Endothelial cell of umbilical vein (primary cell): Measurements from ENCODE around the gene ADRA2C. TPM values are rescaled to one million over a fixed set of nuclear protein-coding genes. Genes with fewer than 3 reads are reported as not detected.

Experiments
- BruUV-seq: library from RNA; stranded (reverse); fragments of 400-500 nt; replicated peaks from 2 replicates; lab custom pipeline; 2021; lab: Mats Ljungman, UMichigan
- CTCF ChIA-PET: fragments of 300-600, 350-600 bp; sonication (Branson Sonifier 250); formaldehyde crosslinking; loops from one replicate; lab custom pipeline; 2021; ENCODE audit warnings: antibody characterized with exemption, inconsistent platforms; lab: Charles Lee
- POLR2A ChIA-PET: fragments of 300-600, 350-600 bp; sonication (Branson Sonifier 250); formaldehyde crosslinking; loops from one replicate; lab custom pipeline; 2021; ENCODE audit warnings: antibody characterized with exemption, inconsistent platforms; lab: Charles Lee
- DNase-seq: peaks from one replicate; pipeline ENCODE4 v3.0.0-alpha.2; 2011; ENCODE audit warnings: low read depth, low spot score
- FAIRE-seq: peaks from 2 replicates; lab custom pipeline; 2011; peaks lifted over from hg19 to GRCh38; lab: Jason Lieb, UNC
- H2AFZ ChIP-seq: 2 replicates; pipeline ENCODE4 v1.6.0; 2012; ENCODE audit warnings: low read depth, low read length, control low read depth, inconsistent platforms
- H3K27ac ChIP-seq: 2 replicates; pipeline ENCODE4 v1.5.1; 2011; ENCODE audit warnings: low read depth, mild to moderate bottlenecking, control low read depth, low read length, moderate library complexity; ENCODE audit not compliant: insufficient read depth
- H3K27me3 ChIP-seq, 2 experiments: 2 replicates each; pipeline versions ENCODE4 v1.6.0 to v1.6.1; 2011; ENCODE audit warnings: low read length in 2 of 2, mixed read lengths in 1 of 2; ENCODE audit not compliant: control insufficient read depth in 2 of 2, insufficient read depth in 2 of 2
- H3K36me3 ChIP-seq, 2 experiments: 2 replicates in 1 of 2; 3 replicates in 1 of 2; pipeline ENCODE4 v1.5.1; 2011; ENCODE audit warnings: low read length in 2 of 2, mild to moderate bottlenecking in 1 of 2, moderate library complexity in 1 of 2; ENCODE audit not compliant: control insufficient read depth in 2 of 2, insufficient read depth in 2 of 2; ENCODE audit errors: extremely low read depth in 1 of 2
- H3K4me1 ChIP-seq: 3 replicates; pipeline ENCODE4 v1.5.1; 2011; ENCODE audit warnings: mild to moderate bottlenecking, low read length; ENCODE audit not compliant: control insufficient read depth, insufficient read depth; ENCODE audit errors: extremely low read depth
- H3K4me2 ChIP-seq: 2 replicates; pipeline ENCODE4 v1.6.1; 2011; ENCODE audit warnings: low read length, control low read depth, mixed read lengths; ENCODE audit not compliant: insufficient read depth
- H3K4me3 ChIP-seq, 3 experiments: fragments of 200-600 bp in 1 of 3; sonication (generic), shearing (Covaris generic) in 1 of 3; replicated peaks in 1 of 3; 2 replicates each; pipeline ENCODE4 v1.5.1; 2011 to 2016; ENCODE audit warnings: control low read depth in 3 of 3, low read length in 3 of 3, mild to moderate bottlenecking in 2 of 3, inconsistent platforms in 1 of 3, low read depth in 1 of 3, moderate library complexity in 1 of 3; ENCODE audit not compliant: insufficient read depth in 1 of 3
- H3K79me2 ChIP-seq: 2 replicates; pipeline ENCODE4 v1.6.0; 2012; ENCODE audit warnings: low read length, inconsistent platforms; ENCODE audit not compliant: control insufficient read depth, insufficient read depth
- H3K9ac ChIP-seq: replicated peaks from 2 replicates; pipeline ENCODE3; 2011; ENCODE audit warnings: low read length, control low read depth; ENCODE audit not compliant: insufficient read depth; ENCODE audit errors: extremely low read depth
- H3K9me1 ChIP-seq: replicated peaks from 3 replicates; pipeline ENCODE4 v1.6.0; 2011; ENCODE audit warnings: mild to moderate bottlenecking, low read length; ENCODE audit not compliant: control insufficient read depth, insufficient read depth; ENCODE audit errors: extremely low read depth
- H3K9me3 ChIP-seq: replicated peaks from 2 replicates; pipeline ENCODE4 v1.5.1; 2012; ENCODE audit warnings: low read length, inconsistent platforms; ENCODE audit not compliant: control insufficient read depth, insufficient read depth
- H4K20me1 ChIP-seq: replicated peaks from 2 replicates; pipeline ENCODE3; 2011; ENCODE audit warnings: mild to moderate bottlenecking, low read length; ENCODE audit not compliant: control insufficient read depth, insufficient read depth; ENCODE audit errors: extremely low read depth
- EZH2 ChIP-seq: IDR thresholded peaks from 2 replicates; pipeline ENCODE4 v1.6.1; 2012; ENCODE audit warnings: borderline replicate concordance, low read depth, mild to moderate bottlenecking, moderate library complexity, low read length, inconsistent platforms; ENCODE audit not compliant: severe bottlenecking
- FOS ChIP-seq: IDR thresholded peaks from 2 replicates; pipeline ENCODE4 v1.6.1; 2011; ENCODE audit warnings: mild to moderate bottlenecking, low read length, moderate library complexity, borderline replicate concordance; ENCODE audit not compliant: insufficient read depth
- GATA2 ChIP-seq: IDR thresholded peaks from 2 replicates; pipeline ENCODE4 v1.7.0; 2011; ENCODE audit warnings: low read depth, mild to moderate bottlenecking, moderate library complexity, mixed read lengths, low read length; ENCODE audit not compliant: insufficient read length, insufficient read depth
- JUN ChIP-seq: IDR thresholded peaks from 2 replicates; pipeline ENCODE4 v1.6.1; 2011; ENCODE audit warnings: borderline replicate concordance, low read depth; ENCODE audit not compliant: insufficient read length, insufficient read depth
- MAX ChIP-seq: IDR thresholded peaks from 2 replicates; pipeline ENCODE4 v1.6.1; 2011; ENCODE audit not compliant: insufficient read depth, insufficient read length
- MYC ChIP-seq: IDR thresholded peaks from one replicate; pipeline ENCODE4 v1.6.1; 2011; ENCODE audit warnings: mild to moderate bottlenecking, low read depth, low read length
- POLR2A ChIP-seq: IDR thresholded peaks from 2 replicates; pipeline ENCODE4 v1.6.1; 2012; ENCODE audit warnings: low read depth, mild to moderate bottlenecking, control low read depth, low read length
- POLR2AphosphoS5 ChIP-seq: IDR thresholded peaks from 2 replicates; pipeline ENCODE4 v1.6.1; 2012; ENCODE audit warnings: low read depth, mild to moderate bottlenecking, control low read depth, low read length, moderate library complexity; ENCODE audit not compliant: insufficient read depth
- dilution Hi-C: fragments of 300-500 bp; cut with MboI; formaldehyde crosslinking; loops from one replicate; pipeline ENCODE4 v1.15.0; 2019; ENCODE audit warnings: low sequenced_read_pairs; ENCODE audit not compliant: extremely low pct_ligation_motif_present
- intact Hi-C: fragments of 100-400 bp; cut with micrococcal nuclease; formaldehyde crosslinking; loops from one replicate; pipeline ENCODE4 v1.10.0; 2022
- polyA plus RNA-seq, 4 experiments: library from polyadenylated mRNA; depleted of rRNA in 3 of 4; stranded (reverse) in 3 of 4; unstranded in 1 of 4; fragments of >200 nt; gene quantifications; 2 replicates each; pipeline versions ENCODE4 v1.2.1 to v1.2.3, GENCODE V29; 2011 to 2012; ENCODE audit warnings: missing spikeins in 1 of 4
- total RNA-seq: library from RNA; stranded (reverse); gene quantifications from 2 replicates; pipeline ENCODE4 v1.2.3, GENCODE V29; 2021
- TF ChIP-seq, protein P1 (sequence below), 2 donors: IDR thresholded peaks; 1 replicate in 1 of 2; 2 replicates in 1 of 2; pipeline ENCODE4 v1.5.1; 2011; ENCODE audit warnings: low read length in 2 of 2, mild to moderate bottlenecking in 2 of 2, moderate library complexity in 2 of 2, control low read depth in 1 of 2, inconsistent platforms in 1 of 2, low read depth in 1 of 2; ENCODE audit not compliant: insufficient read depth in 1 of 2; ENCODE audit errors: extremely low read depth in 1 of 2

Gene ADRA2C
- total and polyA plus RNA-seq, 2 donors (not counting 3 experiments of a cell fraction or from before 2014, with no cell fraction given) = 0.03 to 0.40 TPM

- dilution Hi-C loops (no loop called here), intact Hi-C loops (no loop called here)
- Histone ChIP-seq H3K79me2 (no peaks in the 10 kb centered on the region), H3K9ac (no peak overlapping the region), H3K9me1 (no peaks in the 10 kb centered on the region), H4K20me1 (no peaks in the 10 kb centered on the region), H2AFZ (no peak overlapping the region), H3K4me3 (no peak overlapping the region), H3K9me3 (no peaks in the 10 kb centered on the region), H3K4me1 (no peaks in the 10 kb centered on the region), H3K27ac (no peak overlapping the region), H3K27me3 (no peaks in the 10 kb centered on the region), H3K4me2 (no peak overlapping the region), H3K36me3 (no peaks in the 10 kb centered on the region)
- no peak for TF ChIP-seq MYC
- no TSS peak for BruUV-seq
- FAIRE-seq (no peak), DNase-seq (no peak)
- ChIA-PET CTCF (no interaction called here), POLR2A (no interaction called here)
Observed at GRCh38 chr4:3803475-3803847, 37.3 kb downstream of the ADRA2C start.

DNA sequence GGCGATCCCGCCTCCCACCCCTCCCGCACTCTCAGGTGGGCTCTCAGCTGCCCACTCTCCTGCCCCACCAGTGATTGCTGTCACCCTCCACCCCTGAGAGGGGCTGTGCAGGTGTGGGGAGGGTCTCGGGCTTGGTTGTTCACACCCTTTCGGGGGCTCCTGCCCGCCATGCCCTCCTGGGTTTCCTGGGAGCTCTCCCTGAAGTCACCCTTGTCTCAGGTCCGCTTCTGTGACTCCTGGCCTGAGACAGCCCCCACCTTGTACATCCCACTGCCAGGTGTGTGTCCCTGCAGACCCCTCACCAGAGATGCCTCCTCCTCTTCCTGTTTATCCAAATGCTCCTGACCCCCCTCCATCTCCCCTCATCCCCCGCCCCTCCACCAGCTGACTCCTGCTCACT, 37.8 kb downstream of the ADRA2C start:
- Histone ChIP-seq H3K9ac (no peak overlapping the region), H4K20me1 (no peaks in the 10 kb centered on the region), H3K36me3 (no peaks in the 10 kb centered on the region), H3K9me3 (no peaks in the 10 kb centered on the region), H3K27ac (no peak overlapping the region), H3K4me2 (no peak overlapping the region), H3K4me1 (no peaks in the 10 kb centered on the region), H2AFZ (no peak overlapping the region), H3K79me2 (no peaks in the 10 kb centered on the region), H3K9me1 (no peaks in the 10 kb centered on the region), H3K27me3 (no peaks in the 10 kb centered on the region), H3K4me3 (no peak overlapping the region)
- CTCF ChIA-PET = no interaction called here
- FAIRE-seq = no peak
- no peak for DNase-seq
- dilution Hi-C loops (no loop called here), intact Hi-C loops (no loop called here)
- no TSS peak for BruUV-seq
- POLR2A ChIA-PET = no interaction called here
- TF ChIP-seq JUN (no peak), MYC (no peak), GATA2 (no peak), MAX (no peak), FOS (no peak), EZH2 (no peak), POLR2AphosphoS5 (no peak), POLR2A (no peak)
- TF ChIP-seq, protein P1, sequence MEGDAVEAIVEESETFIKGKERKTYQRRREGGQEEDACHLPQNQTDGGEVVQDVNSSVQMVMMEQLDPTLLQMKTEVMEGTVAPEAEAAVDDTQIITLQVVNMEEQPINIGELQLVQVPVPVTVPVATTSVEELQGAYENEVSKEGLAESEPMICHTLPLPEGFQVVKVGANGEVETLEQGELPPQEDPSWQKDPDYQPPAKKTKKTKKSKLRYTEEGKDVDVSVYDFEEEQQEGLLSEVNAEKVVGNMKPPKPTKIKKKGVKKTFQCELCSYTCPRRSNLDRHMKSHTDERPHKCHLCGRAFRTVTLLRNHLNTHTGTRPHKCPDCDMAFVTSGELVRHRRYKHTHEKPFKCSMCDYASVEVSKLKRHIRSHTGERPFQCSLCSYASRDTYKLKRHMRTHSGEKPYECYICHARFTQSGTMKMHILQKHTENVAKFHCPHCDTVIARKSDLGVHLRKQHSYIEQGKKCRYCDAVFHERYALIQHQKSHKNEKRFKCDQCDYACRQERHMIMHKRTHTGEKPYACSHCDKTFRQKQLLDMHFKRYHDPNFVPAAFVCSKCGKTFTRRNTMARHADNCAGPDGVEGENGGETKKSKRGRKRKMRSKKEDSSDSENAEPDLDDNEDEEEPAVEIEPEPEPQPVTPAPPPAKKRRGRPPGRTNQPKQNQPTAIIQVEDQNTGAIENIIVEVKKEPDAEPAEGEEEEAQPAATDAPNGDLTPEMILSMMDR (IDR thresholded peaks at IDR 0.05; ENCODE audit: extremely low read depth in 1 of 2, insufficient read depth in 1 of 2, low read depth in 1 of 2, low read length in 2 of 2) = no peak
